Nephron progenitor cell (in vitro differentiated cells): ENCODE results near the gene NTRK3.

Experiments used
- DNase-seq: peaks from one replicate; pipeline ENCODE4 v3.0.0; 2021
- H3K27ac Mint-ChIP-seq: 2 replicates; pipeline ENCODE4 v1.8.0; 2021; ENCODE audit warnings: mild to moderate bottlenecking, moderate library complexity, mixed read lengths
- H3K27me3 Mint-ChIP-seq: 2 replicates; pipeline ENCODE4 v1.8.0; 2021; ENCODE audit warnings: mild to moderate bottlenecking, low read depth, mixed read lengths; ENCODE audit not compliant: poor library complexity
- H3K36me3 Mint-ChIP-seq: 2 replicates; pipeline ENCODE4 v1.8.0; 2021; ENCODE audit warnings: low read depth, mixed read lengths
- H3K4me1 Mint-ChIP-seq: 2 replicates; pipeline ENCODE4 v1.8.0; 2021; ENCODE audit warnings: mixed read lengths
- H3K4me3 Mint-ChIP-seq: 2 replicates; pipeline ENCODE4 v1.8.0; 2021; ENCODE audit warnings: mild to moderate bottlenecking, moderate library complexity, mixed read lengths
- H3K9me3 Mint-ChIP-seq: 2 replicates; pipeline ENCODE4 v1.8.0; 2021; ENCODE audit warnings: mild to moderate bottlenecking, moderate library complexity, mixed read lengths
- CTCF ChIP-seq: fragments of 200-600 bp; sonication (generic); IDR thresholded peaks from 2 replicates; pipeline ENCODE4 v1.5.0; 2021; ENCODE audit warnings: antibody characterized with exemption

The NTRK3 gene

DNA sequence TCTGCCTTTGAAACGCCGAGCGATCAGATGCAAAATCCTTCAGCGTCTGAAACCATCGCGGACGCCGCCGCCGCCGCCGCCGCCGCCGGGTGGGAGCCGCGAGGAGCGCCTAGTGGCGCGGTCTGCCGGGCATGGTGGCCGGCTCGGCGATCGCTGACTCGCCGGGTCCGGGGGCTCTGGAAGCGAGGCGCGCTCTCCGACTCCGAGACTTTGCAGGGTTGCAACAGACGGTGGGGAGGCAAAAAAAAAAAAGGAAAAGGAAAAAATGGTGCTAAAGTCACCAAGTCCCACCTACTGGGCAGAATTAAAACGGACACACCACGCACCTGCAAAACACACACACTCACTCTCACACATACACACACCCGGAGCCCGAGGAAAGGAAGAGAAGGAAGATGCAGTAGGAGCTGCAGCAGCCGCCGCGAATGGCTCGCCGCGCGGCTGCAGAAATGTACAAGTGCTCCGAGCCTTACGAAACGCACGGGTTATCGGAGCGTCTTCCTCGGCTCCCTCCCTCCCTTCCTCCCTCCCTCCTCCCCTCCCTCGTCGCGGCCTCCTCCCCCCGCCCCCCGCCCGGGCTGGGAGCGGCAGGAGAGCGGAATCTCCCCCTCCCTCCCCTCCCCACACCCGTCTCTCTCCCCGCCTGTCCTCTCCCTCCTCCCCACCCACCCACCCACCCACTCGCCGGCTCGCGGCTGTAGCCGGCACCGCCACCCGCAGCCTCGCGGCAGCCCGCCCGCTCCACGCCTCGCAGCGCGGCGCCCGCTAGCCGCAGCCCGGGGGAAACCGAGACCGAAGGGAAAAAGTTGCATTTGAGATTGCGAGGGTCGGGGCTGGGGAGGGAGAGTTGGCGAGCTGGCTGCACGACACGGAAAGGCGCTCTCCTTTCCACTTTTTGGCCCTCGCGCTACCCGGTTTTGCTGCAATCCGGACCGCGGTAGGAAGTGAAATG, at the start of gene NTRK3:
Gene NTRK3 (minus strand): TSS at position 461 of the 952 bp plus-strand sequence. CDS start 586 bp downstream, outside the sequence.
- H3K36me3 Mint-ChIP-seq = no peaks in the 10 kb centered on the region
- no peak for TF ChIP-seq CTCF
- peaks cover 92% of the 10 kb centered on the region for H3K27me3 Mint-ChIP-seq
- peak; percentile 56 for DNase-seq
- peaks cover 45% of the 10 kb centered on the region for H3K4me1 Mint-ChIP-seq
- peak within 1 kb of the TSS; percentile 68 for H3K27ac Mint-ChIP-seq
- no peaks in the 10 kb centered on the region for H3K9me3 Mint-ChIP-seq
- peak within 1 kb of the TSS; percentile 92 for H3K4me3 Mint-ChIP-seq

GRCh38 chr15:88303395-88303794, 46.9 kb upstream of the NTRK3 start:
- no peak overlapping the region for H3K27ac Mint-ChIP-seq
- H3K9me3 Mint-ChIP-seq = no peaks in the 10 kb centered on the region
- no peaks in the 10 kb centered on the region for H3K36me3 Mint-ChIP-seq
- H3K27me3 Mint-ChIP-seq = peaks cover 16% of the 10 kb centered on the region
- TF ChIP-seq CTCF = no peak
- no peak overlapping the region for H3K4me3 Mint-ChIP-seq
- H3K4me1 Mint-ChIP-seq = peaks cover 20% of the 10 kb centered on the region
- no peak for DNase-seq

GRCh38 chr15:88302373-88302772, 45.8 kb upstream of the NTRK3 start:
- Mint-ChIP-seq H3K4me3 (no peak overlapping the region), H3K4me1 (peaks cover 13% of the 10 kb centered on the region), H3K36me3 (no peaks in the 10 kb centered on the region), H3K9me3 (no peaks in the 10 kb centered on the region), H3K27ac (no peak overlapping the region), H3K27me3 (peaks cover 16% of the 10 kb centered on the region)
- no peak for DNase-seq
- no peak for TF ChIP-seq CTCF

- Mint-ChIP-seq H3K27ac (no peak overlapping the region), H3K36me3 (no peaks in the 10 kb centered on the region), H3K9me3 (no peaks in the 10 kb centered on the region), H3K4me1 (peaks cover 12% of the 10 kb centered on the region), H3K27me3 (peaks cover 26% of the 10 kb centered on the region), H3K4me3 (no peak overlapping the region)
- no peak for TF ChIP-seq CTCF
- DNase-seq = no peak
These were observed 44.8 kb upstream of the NTRK3 start for GRCh38 chr15:88301311-88301710.

GRCh38 chr15:88300861-88301260, 44.3 kb upstream of the NTRK3 start:
- Mint-ChIP-seq H3K4me3 (no peak overlapping the region), H3K9me3 (no peaks in the 10 kb centered on the region), H3K36me3 (no peaks in the 10 kb centered on the region), H3K27me3 (peaks cover 26% of the 10 kb centered on the region), H3K27ac (no peak overlapping the region), H3K4me1 (peaks cover 12% of the 10 kb centered on the region)
- DNase-seq = no peak
- TF ChIP-seq CTCF = no peak
